Endodermal cell (in vitro differentiated cells): ENCODE measurements around the gene ALDH7A1. TPM values are rescaled to one million over a fixed set of nuclear protein-coding genes. Genes with fewer than 3 reads are reported as not detected.

ENCODE experiments used
- DNase-seq: peaks from one replicate; pipeline ENCODE4 v3.0.0-alpha.2; 2017
- H3K27ac ChIP-seq: 2 replicates; pipeline ENCODE4 v1.5.1; 2013; ENCODE audit warnings: mild to moderate bottlenecking, low read depth, low read length, moderate library complexity
- H3K27me3 ChIP-seq: 2 replicates; pipeline ENCODE4 v1.6.1; 2013; ENCODE audit warnings: mild to moderate bottlenecking, low read length, moderate library complexity; ENCODE audit not compliant: insufficient read depth, control insufficient read depth, poor library complexity, severe bottlenecking
- H3K36me3 ChIP-seq: 2 replicates; pipeline ENCODE4 v1.7.0; 2013; ENCODE audit warnings: mild to moderate bottlenecking, low read length, moderate library complexity; ENCODE audit not compliant: control insufficient read depth, insufficient read depth
- H3K4me1 ChIP-seq: one replicate; pipeline ENCODE4 v1.7.0; 2013; ENCODE audit warnings: low read length; ENCODE audit not compliant: control insufficient read depth, insufficient read depth
- H3K4me3 ChIP-seq: 2 replicates; pipeline ENCODE4 v1.5.1; 2013; ENCODE audit warnings: mild to moderate bottlenecking, low read length, moderate library complexity
- H3K9ac ChIP-seq: 2 replicates; pipeline ENCODE4 v1.6.1; 2013; ENCODE audit warnings: mild to moderate bottlenecking, low read length, moderate library complexity; ENCODE audit not compliant: poor library complexity, severe bottlenecking; ENCODE audit errors: extremely low read depth
- H3K9me3 ChIP-seq: 2 replicates; pipeline ENCODE4 v1.6.1; 2013; ENCODE audit warnings: mild to moderate bottlenecking, low read length, moderate library complexity; ENCODE audit not compliant: control insufficient read depth
- H3K27ac Mint-ChIP-seq: 2 replicates; pipeline ENCODE4 v1.8.0; 2020; ENCODE audit warnings: mixed read lengths
- H3K27me3 Mint-ChIP-seq: 2 replicates; pipeline ENCODE4 v1.8.0; 2021; ENCODE audit warnings: mild to moderate bottlenecking, mixed read lengths; ENCODE audit not compliant: insufficient read depth
- H3K36me3 Mint-ChIP-seq: 2 replicates; pipeline ENCODE4 v1.8.0; 2020; ENCODE audit warnings: low read depth, mixed read lengths
- H3K4me1 Mint-ChIP-seq: 2 replicates; pipeline ENCODE4 v1.8.0; 2020; ENCODE audit warnings: mixed read lengths
- H3K4me3 Mint-ChIP-seq: 2 replicates; pipeline ENCODE4 v1.8.0; 2020; ENCODE audit warnings: mild to moderate bottlenecking, moderate library complexity, mixed read lengths
- H3K9me3 Mint-ChIP-seq: 2 replicates; pipeline ENCODE4 v1.8.0; 2020; ENCODE audit warnings: mild to moderate bottlenecking, mixed read lengths
- WGBS, 2 experiments: methylation state at CpG; one replicate each; pipeline versions ENCODE4 v1.1.5 to v1.1.7; 2013; ENCODE audit warnings: missing lambda C conversion rate in 2 of 2, mixed read lengths in 1 of 2; ENCODE audit not compliant: insufficient coverage in 1 of 2, insufficient read length in 1 of 2; 5-methylcytosine and 5-hydroxymethylcytosine counted together
- total RNA-seq, 2 donors: library from RNA; stranded (reverse); fragmentation: NEBNext Ultra II Directional in 1 of 2; extraction: Animal tissue kit (Norgen Biotek cat#: 25700) in 1 of 2; gene quantifications; 2 replicates in 1 of 2; 3 replicates in 1 of 2; pipeline ENCODE4 v1.2.1, GENCODE V29; 2021
- TF ChIP-seq, protein P1 (sequence below): fragments of 200-600 bp; sonication (generic); conservative IDR thresholded peaks from 2 replicates; pipeline ENCODE4 v1.5.0; 2021; ENCODE audit warnings: antibody characterized with exemption, mild to moderate bottlenecking

ALDH7A1 gene
- total RNA-seq, 2 donors from 2014 or later = 133 to 192 TPM

DNA sequence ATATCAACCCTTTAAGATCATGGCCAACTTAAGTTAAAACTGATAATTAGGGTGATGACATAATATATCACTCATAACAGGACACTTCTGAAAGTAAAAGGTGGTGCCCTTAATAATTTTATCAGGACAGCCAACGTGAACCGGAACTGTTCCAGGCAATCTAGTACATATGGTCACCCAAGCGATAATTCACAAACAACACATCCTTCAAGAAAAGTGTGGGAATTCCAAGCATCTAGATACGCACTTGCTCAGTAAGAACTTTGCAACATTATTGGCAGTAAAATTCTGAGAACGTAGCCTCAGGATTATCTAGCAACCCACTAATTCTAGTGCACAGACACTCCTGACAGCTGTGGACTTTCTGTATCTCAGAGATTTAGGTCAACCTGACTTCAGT, 85.7 kb downstream of the ALDH7A1 start:
- Mint-ChIP-seq H3K4me1 (peaks cover 2% of the 10 kb centered on the region), H3K27me3 (no peaks in the 10 kb centered on the region), H3K27ac (no peak overlapping the region), H3K36me3 (no peaks in the 10 kb centered on the region), H3K9me3 (no peaks in the 10 kb centered on the region), H3K4me3 (no peak overlapping the region)
- no peaks in the 10 kb centered on the region for H3K36me3 ChIP-seq
- no peaks in the 10 kb centered on the region for H3K4me1 ChIP-seq
- H3K9ac ChIP-seq = no peak overlapping the region
- H3K9me3 ChIP-seq = no peaks in the 10 kb centered on the region
- no peak overlapping the region for H3K4me3 ChIP-seq
- TF ChIP-seq, protein P1, sequence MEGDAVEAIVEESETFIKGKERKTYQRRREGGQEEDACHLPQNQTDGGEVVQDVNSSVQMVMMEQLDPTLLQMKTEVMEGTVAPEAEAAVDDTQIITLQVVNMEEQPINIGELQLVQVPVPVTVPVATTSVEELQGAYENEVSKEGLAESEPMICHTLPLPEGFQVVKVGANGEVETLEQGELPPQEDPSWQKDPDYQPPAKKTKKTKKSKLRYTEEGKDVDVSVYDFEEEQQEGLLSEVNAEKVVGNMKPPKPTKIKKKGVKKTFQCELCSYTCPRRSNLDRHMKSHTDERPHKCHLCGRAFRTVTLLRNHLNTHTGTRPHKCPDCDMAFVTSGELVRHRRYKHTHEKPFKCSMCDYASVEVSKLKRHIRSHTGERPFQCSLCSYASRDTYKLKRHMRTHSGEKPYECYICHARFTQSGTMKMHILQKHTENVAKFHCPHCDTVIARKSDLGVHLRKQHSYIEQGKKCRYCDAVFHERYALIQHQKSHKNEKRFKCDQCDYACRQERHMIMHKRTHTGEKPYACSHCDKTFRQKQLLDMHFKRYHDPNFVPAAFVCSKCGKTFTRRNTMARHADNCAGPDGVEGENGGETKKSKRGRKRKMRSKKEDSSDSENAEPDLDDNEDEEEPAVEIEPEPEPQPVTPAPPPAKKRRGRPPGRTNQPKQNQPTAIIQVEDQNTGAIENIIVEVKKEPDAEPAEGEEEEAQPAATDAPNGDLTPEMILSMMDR = no peak
- 94 to 97% methylated on average over 5 of the region's 5 CpGs for WGBS, 2 experiments
- DNase-seq = peak; percentile 5
- H3K27me3 ChIP-seq = no peaks in the 10 kb centered on the region
- no peak overlapping the region for H3K27ac ChIP-seq

GRCh38 chr5:126508962-126509279, 86.1 kb downstream of the ALDH7A1 start:
- Histone ChIP-seq H3K36me3 (no peaks in the 10 kb centered on the region), H3K9me3 (no peaks in the 10 kb centered on the region), H3K4me3 (no peak overlapping the region), H3K27me3 (no peaks in the 10 kb centered on the region), H3K9ac (no peak overlapping the region), H3K4me1 (no peaks in the 10 kb centered on the region), H3K27ac (no peak overlapping the region)
- TF ChIP-seq, protein P1 = no peak
- no peak overlapping the region for H3K4me3 Mint-ChIP-seq
- H3K4me1 Mint-ChIP-seq = no peaks in the 10 kb centered on the region
- H3K36me3 Mint-ChIP-seq = no peaks in the 10 kb centered on the region
- H3K27me3 Mint-ChIP-seq = no peaks in the 10 kb centered on the region
- no peak overlapping the region for H3K27ac Mint-ChIP-seq
- DNase-seq = no peak
- no peaks in the 10 kb centered on the region for H3K9me3 Mint-ChIP-seq

GRCh38 chr5:126508251-126508961, 86.6 kb downstream of the ALDH7A1 start:
- DNase-seq = peak; percentile 22
- 91 to 95% methylated on average over 9 to 13 of the region's 13 CpGs for WGBS, 2 experiments
- H3K36me3 Mint-ChIP-seq = no peaks in the 10 kb centered on the region
- Histone ChIP-seq H3K9me3 (no peaks in the 10 kb centered on the region), H3K4me1 (no peaks in the 10 kb centered on the region), H3K36me3 (no peaks in the 10 kb centered on the region), H3K9ac (no peak overlapping the region), H3K4me3 (no peak overlapping the region), H3K27me3 (no peaks in the 10 kb centered on the region), H3K27ac (no peak overlapping the region)
- H3K4me1 Mint-ChIP-seq = peaks cover 3% of the 10 kb centered on the region
- TF ChIP-seq, protein P1 = no peak
- no peaks in the 10 kb centered on the region for H3K9me3 Mint-ChIP-seq
- H3K27me3 Mint-ChIP-seq = no peaks in the 10 kb centered on the region
- no peak overlapping the region for H3K27ac Mint-ChIP-seq
- no peak overlapping the region for H3K4me3 Mint-ChIP-seq
